ENCODE measurements around the gene DMD.

GRCh38 chrX:31271615-31272471 is 1939.5 kb downstream of the DMD start:
- TF ChIP-seq CTCF (conservative IDR thresholded peaks at IDR 0.05) (no peak), ZFX (IDR thresholded peaks at IDR 0.05) (no peak)

Measured in C4-2B (cell line).